Measurements from ENCODE around the gene SLC12A7.

- no peak for TF ChIP-seq CTCF (conservative IDR thresholded peaks at IDR 0.05 in 1 of 2, IDR thresholded peaks at IDR 0.05 in 1 of 2; ENCODE audit: extremely low read depth in 1 of 2, insufficient read depth in 1 of 2, low read depth in 1 of 2, low read length in 2 of 2)
- no peak for TF ChIP-seq EZH2 (IDR thresholded peaks at IDR 0.05; ENCODE audit: borderline replicate concordance, low read length)
Measured at GRCh38 chr5:1135696-1136525, 24.0 kb upstream of the SLC12A7 start.

All from mammary epithelial cell (primary cell).